HUES48 (cell line): ENCODE data around the gene CTNS.

Source experiments
- H3K27ac ChIP-seq: one replicate; pipeline ENCODE4 v1.7.0; 2013; ENCODE audit warnings: low read depth, low read length, inconsistent platforms
- H3K27me3 ChIP-seq: 2 replicates; pipeline ENCODE4 v1.6.1; 2013; ENCODE audit warnings: mild to moderate bottlenecking, low read length; ENCODE audit not compliant: control insufficient read depth, insufficient read depth
- H3K36me3 ChIP-seq: 2 replicates; pipeline ENCODE4 v1.6.1; 2013; ENCODE audit warnings: low read length; ENCODE audit not compliant: control insufficient read depth, insufficient read depth
- H3K4me1 ChIP-seq: 2 replicates; pipeline ENCODE4 v1.6.1; 2013; ENCODE audit warnings: mild to moderate bottlenecking, low read length; ENCODE audit not compliant: control insufficient read depth, insufficient read depth
- H3K4me3 ChIP-seq: 2 replicates; pipeline ENCODE4 v1.5.1; 2013; ENCODE audit warnings: mild to moderate bottlenecking, low read depth, low read length
- H3K9ac ChIP-seq: 2 replicates; pipeline ENCODE4 v1.6.1; 2013; ENCODE audit warnings: mild to moderate bottlenecking, low read depth, low read length, moderate library complexity
- H3K9me3 ChIP-seq: 2 replicates; pipeline ENCODE4 v1.6.1; 2013; ENCODE audit warnings: low read length; ENCODE audit not compliant: control insufficient read depth, insufficient read depth

The CTNS gene

DNA sequence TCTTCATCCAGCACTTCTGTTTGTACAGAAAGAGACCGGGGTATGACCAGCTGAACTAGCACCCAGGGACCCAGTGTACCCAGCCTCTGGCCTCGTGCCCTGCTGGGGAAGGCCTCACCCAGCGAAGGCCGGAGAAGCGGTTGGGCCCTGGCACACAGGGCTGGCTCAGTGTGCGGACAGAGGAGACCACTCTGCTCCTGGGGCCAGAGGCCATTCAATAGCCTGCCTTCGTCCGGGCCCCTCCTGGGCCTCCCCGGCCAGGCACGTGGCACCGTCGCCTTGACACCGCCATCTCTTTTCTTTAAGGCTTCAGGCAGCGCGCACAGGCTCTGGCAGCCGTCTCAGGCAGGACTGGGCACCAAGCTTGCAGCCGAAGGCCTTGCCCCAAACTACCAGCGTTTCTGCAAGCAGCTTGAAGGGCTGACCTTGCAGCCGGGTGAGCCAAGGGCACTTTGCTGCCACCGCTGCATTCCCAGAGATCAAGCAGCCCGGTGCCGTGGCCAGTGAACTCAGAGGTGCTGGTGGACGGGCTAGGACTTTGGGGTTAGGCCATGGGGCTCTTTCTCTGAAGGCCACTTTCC, 23.8 kb downstream of the CTNS start:
- Histone ChIP-seq H3K4me1 (0 out of 2 replicates have a peak, but pooled peaks cover 5% of the 10 kb centered on the region), H3K36me3 (peaks cover 28% of the 10 kb centered on the region), H3K4me3 (no peak overlapping the region), H3K27me3 (no peaks in the 10 kb centered on the region), H3K9me3 (no peaks in the 10 kb centered on the region), H3K9ac (no peak overlapping the region), H3K27ac (no peak overlapping the region)

DNA sequence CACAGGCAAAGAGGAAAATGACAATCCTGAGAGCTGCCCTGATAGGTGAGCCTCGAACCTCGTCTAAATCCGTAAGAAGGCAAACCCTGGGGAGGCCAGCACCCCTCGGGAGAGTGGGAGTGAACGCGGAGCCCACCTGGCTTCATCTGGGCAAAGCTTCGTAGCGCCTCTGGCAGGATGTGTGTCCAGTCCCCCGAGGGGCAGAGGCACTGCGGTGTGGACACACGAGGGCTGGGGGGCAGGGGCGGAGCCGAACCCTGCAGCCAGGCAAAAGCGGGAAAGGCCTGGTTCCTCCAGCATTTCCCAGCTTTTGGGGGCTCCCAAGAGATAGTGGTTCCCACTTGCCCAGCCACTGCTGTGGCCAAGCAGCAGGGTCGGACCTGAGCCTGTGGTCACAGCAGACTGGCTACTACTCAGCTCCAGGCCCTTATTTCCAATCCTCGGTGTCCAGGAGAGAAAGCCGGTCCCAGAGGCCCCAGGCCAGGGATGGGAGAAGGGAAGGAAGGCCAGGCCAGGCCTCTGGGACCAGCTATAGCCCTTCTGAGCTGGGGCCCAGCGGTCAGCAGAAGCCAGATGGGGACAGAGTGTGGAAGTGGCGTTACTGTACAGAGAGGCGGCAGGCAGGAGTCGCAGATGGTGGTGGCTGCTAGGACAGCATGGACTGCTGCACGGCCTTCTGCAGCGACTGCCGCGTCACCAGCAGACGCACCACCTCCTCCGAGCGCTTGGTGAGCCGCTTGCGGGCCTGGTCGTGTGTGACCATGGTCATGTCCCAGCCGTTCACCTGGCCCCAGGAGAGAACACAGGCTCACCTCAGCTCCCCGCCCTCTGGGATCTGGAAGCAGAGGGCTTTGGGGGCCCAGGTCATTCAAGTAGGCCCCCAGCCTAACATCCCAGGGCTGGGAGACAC, 26.8 kb downstream of the CTNS start:
- Histone ChIP-seq H3K4me1 (0 out of 2 replicates have a peak, but pooled peaks cover 10% of the 10 kb centered on the region), H3K4me3 (no peak overlapping the region), H3K27ac (no peak overlapping the region), H3K27me3 (no peaks in the 10 kb centered on the region), H3K9ac (no peak overlapping the region), H3K9me3 (no peaks in the 10 kb centered on the region), H3K36me3 (peaks cover 24% of the 10 kb centered on the region)

DNA sequence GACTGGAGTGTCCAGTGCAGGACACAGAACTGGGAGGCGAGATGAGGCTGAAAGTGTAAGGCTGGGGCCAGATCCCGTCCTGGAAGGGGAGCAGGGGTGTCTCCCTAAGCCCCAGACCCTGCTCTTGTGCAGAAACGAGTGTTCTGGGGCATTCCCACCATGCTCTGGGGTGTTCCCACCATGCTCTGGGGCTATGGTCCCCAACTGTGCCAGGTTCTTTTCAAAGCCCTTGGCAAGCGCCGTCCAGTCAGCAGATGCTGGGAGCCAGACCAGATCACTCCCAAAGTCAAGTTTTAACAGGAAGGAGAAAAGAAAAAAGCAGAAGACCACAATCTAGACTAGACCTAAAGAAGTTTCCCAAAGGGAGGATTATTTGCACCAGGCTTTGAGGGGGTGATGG, 29.3 kb downstream of the CTNS start:
- Histone ChIP-seq H3K4me1 (peaks cover 8% of the 10 kb centered on the region; the same call in 1 of the 2 replicates), H3K27ac (no peak overlapping the region), H3K36me3 (peaks cover 23% of the 10 kb centered on the region; the same call in 1 of the 2 replicates), H3K9me3 (no peaks in the 10 kb centered on the region), H3K4me3 (no peak overlapping the region), H3K9ac (no peak overlapping the region), H3K27me3 (no peaks in the 10 kb centered on the region)

DNA sequence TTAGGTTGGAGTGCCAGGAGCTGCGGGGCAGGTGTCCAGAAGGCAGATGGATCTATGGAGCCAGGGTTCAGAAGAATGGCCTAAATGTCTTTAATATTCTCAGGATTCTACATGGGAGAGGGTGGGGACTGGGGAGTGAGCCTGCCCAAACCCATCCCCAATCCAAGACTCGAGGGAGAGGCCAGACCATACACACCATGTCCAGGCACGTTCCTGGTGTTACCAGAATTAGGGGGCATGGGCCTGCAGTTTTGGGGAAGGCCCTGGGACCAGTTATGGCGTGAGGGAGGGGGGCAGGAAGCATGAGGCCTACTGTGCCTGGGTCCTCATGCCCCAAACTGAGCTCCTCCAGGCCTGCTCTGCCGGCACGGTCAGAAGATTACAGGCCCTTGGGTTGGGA, 30.0 kb downstream of the CTNS start:
- Histone ChIP-seq H3K27ac (no peak overlapping the region), H3K9ac (no peak overlapping the region), H3K4me3 (no peak overlapping the region), H3K4me1 (peaks cover 8% of the 10 kb centered on the region; the same call in 1 of the 2 replicates), H3K9me3 (no peaks in the 10 kb centered on the region), H3K36me3 (peaks cover 24% of the 10 kb centered on the region; the same call in 1 of the 2 replicates), H3K27me3 (no peaks in the 10 kb centered on the region)

DNA sequence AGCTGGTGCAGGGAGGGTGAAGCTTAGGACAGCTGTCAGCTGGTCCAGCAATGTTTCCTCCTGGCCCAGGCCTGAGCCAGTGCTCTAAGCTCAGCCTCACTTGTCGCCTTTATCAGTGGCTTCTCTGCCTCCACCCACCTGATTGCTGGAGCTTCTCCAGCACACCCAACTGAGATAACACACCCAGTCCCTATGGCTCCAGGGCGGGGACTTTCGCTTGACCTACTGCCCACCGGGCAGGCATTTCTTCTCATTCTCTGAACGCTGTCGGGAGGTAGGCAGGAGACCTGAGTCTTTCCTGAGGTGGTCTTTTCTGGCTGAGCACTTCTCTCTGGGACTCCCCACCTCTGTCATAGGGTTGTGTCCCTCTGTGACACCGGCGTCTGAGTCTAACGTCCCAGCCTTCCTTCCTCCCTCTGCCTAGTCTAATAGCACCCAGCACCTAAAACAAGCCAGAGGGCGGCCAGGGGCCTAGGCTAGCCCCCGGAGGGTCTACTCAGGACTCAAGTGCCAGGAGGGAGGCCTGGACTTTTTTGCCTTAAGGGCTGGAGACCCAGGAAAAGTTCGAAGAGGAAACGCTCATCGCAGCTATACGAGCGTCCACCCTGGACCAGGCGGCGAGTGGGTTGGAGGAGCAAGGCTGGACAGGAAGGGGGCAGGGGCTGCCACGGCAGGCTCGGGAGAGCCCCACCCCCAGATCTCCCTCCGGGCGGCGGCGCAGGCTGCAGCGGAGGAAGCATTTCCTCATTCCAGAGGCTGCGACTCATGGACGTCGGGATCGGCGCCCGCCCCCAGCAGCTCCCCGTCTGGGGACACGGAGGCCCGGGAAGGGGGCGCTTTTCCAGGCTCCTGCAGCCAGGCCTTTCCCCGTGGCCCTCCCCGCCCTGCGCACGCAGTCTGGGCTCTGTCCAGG, 31.1 kb downstream of the CTNS start:
- Histone ChIP-seq H3K4me3 (peak overlapping the region; percentile 87), H3K36me3 (peaks cover 25% of the 10 kb centered on the region; the same call in 1 of the 2 replicates)

DNA sequence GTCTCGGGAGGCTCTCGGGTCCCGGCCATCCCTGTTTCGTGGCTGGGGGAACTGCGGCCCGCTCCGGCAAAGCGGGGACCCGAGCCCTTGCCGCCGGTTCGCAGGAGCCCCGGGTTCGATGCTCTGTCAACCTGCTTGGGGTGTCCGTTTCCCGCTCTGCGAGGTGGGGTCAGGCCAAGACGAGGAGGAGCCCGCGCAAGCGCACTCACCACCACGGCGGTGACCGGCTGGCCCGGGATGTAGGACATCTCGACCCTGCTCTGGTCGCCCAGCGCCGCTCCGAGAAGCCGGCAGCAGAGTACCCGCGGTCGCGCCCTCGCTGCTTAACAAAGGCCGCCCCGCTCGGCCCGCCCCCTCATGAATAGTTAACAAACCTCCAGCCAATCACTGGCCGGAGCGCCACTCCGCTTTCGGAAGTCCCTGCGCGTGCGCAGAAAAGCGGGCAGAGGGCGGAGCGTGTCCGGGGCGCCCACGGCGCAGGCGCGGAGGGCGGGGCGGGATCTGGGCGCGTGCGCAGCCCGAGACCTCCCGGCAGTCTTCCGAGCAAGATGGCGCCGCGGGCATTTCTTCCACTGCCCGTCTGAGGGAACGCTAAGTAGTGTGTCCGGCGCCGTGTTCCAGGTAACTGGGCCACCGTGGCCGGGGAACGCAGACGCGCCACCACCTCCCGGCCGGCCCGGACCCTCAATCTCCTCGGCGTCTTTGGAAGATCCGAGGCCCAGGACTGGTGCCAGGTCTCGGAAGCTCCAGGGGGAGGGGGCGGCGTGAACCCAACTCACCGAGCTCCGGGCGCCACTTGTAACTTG, 31.9 kb downstream of the CTNS start, which contains the start of the genes EMC6 and TAX1BP3:
TSS of gene EMC6 (plus strand) at position 534 of the 806 bp plus-strand sequence. CDS start 335 bp downstream, outside the sequence.
TSS of gene TAX1BP3 (minus strand) at position 300 of the 806 bp plus-strand sequence. CDS start at position 248, 52 bp downstream.
- H3K36me3 ChIP-seq: peaks cover 18% of the 10 kb centered on the region; the same call in 1 of the 2 replicates
- H3K9me3 ChIP-seq: no peaks in the 10 kb centered on the region
- peak within 1 kb of the TSS; percentile 99 for H3K27ac ChIP-seq
- peak within 1 kb of the TSS; percentile 91 for H3K9ac ChIP-seq
- no peaks in the 10 kb centered on the region for H3K27me3 ChIP-seq
- peaks cover 8% of the 10 kb centered on the region; the same call in 1 of the 2 replicates for H3K4me1 ChIP-seq
- peak within 1 kb of the TSS; percentile 87 for H3K4me3 ChIP-seq

More for the DNA sequence above, 31.1 kb downstream of the CTNS start:
- Histone ChIP-seq H3K27me3 (no peaks in the 10 kb centered on the region), H3K9ac (peak overlapping the region; percentile 91), H3K27ac (peak overlapping the region; percentile 99), H3K9me3 (no peaks in the 10 kb centered on the region), H3K4me1 (peaks cover 8% of the 10 kb centered on the region; the same call in 1 of the 2 replicates)

DNA sequence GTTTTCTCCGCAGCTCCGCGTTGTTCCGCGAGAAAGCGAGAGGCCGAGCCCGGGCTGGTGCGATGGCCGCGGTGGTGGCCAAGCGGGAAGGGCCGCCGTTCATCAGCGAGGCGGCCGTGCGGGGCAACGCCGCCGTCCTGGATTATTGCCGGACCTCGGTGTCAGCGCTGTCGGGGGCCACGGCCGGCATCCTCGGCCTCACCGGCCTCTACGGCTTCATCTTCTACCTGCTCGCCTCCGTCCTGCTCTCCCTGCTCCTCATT, 32.5 kb downstream of the CTNS start:
- H3K9me3 ChIP-seq: no peaks in the 10 kb centered on the region
- peak overlapping the region; percentile 88 for H3K9ac ChIP-seq
- H3K4me3 ChIP-seq: peak overlapping the region; percentile 87
- H3K36me3 ChIP-seq: peaks cover 12% of the 10 kb centered on the region; the same call in 1 of the 2 replicates
- H3K27me3 ChIP-seq: no peaks in the 10 kb centered on the region
- H3K4me1 ChIP-seq: peaks cover 8% of the 10 kb centered on the region; the same call in 1 of the 2 replicates
- H3K27ac ChIP-seq: peak overlapping the region; percentile 92

DNA sequence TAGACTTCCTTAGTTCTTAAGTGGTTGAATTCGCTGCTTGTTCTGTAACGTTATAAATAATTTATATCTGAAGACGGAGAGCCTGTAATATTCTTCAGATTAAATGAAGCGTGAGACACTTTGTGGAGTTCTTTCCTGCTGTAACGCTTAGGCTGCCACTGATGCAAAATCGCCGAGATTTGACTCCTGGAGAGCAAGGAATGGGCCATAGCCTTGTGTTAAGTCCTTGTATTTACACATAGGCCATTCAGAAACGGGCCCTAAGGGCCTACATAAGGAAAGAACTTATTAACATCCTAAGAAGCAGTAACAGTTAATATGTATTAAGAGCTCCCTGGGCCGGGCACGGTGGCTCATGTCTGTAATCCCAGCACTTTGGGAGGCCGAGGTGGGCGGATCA, 33.0 kb downstream of the CTNS start:
- Histone ChIP-seq H3K4me3 (peak overlapping the region; percentile 87), H3K27me3 (no peaks in the 10 kb centered on the region), H3K9ac (peak overlapping the region; percentile 88), H3K4me1 (peaks cover 8% of the 10 kb centered on the region; the same call in 1 of the 2 replicates), H3K9me3 (no peaks in the 10 kb centered on the region), H3K36me3 (peaks cover 8% of the 10 kb centered on the region; the same call in 1 of the 2 replicates), H3K27ac (no peak overlapping the region)

DNA sequence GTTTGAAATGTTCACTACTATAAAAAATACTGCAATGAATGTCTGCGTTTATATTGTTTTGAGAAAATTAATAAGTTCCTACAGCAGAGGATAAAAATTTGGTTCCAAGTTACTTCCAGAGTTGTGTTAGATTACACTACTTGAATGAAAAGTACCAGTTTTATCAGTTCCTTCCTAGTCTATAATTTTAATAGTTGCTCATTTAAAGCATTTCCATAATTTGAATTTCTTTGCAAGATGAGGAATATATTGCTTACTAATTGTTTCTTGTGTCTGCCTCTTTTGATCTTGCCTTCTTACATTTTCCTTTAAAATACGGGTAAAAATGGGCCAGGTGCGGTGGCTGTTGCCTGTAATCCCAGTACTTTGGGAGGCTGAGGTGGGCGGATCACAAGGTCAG, 36.0 kb downstream of the CTNS start:
- Histone ChIP-seq H3K27ac (no peak overlapping the region), H3K9me3 (no peaks in the 10 kb centered on the region), H3K4me1 (peaks cover 4% of the 10 kb centered on the region), H3K27me3 (no peaks in the 10 kb centered on the region), H3K36me3 (peaks cover 8% of the 10 kb centered on the region; the same call in 1 of the 2 replicates), H3K4me3 (no peak overlapping the region), H3K9ac (no peak overlapping the region)

DNA sequence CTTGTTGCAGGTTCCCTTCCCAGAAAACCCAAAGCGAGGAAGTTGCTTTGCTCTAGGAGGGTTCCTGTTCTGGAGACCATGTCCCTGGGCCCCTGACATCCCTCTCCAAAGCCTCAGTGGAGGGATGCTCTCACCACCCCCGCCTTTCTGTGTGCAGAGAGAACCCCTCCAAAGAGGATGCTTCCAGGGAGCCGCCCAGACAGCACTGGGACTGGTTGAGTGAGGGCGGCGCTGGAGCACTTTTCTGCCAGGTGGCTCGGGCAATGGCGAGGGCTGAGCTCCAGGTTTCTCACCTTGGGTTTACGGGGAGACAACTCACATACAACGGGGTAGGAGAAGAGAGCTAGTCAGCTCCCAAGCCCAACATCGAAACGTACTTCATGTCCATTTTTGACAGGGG, 39.3 kb downstream of the CTNS start:
- no peaks in the 10 kb centered on the region for H3K27me3 ChIP-seq
- no peak overlapping the region for H3K27ac ChIP-seq
- H3K4me1 ChIP-seq: peaks cover 5% of the 10 kb centered on the region; the same call in 1 of the 2 replicates
- no peak overlapping the region for H3K4me3 ChIP-seq
- no peaks in the 10 kb centered on the region for H3K9me3 ChIP-seq
- no peak overlapping the region for H3K9ac ChIP-seq
- 0 out of 2 replicates have a peak, but pooled peaks cover 5% of the 10 kb centered on the region for H3K36me3 ChIP-seq
